Spleen (tissue), 11 donors: ENCODE results near the gene CALCB. TPM values are rescaled to one million over a fixed set of nuclear protein-coding genes. Genes with fewer than 3 reads are reported as not detected.
A peak's percentile ranks its signal among the peaks of the same experiment; 100 is the strongest.

Experiments used
- DNase-seq: peaks from one replicate; pipeline ENCODE4 v3.0.0-alpha.2; 2020
- H3K27ac ChIP-seq, 8 donors: fragments of 200-600 bp; sonication (generic) in 7 of 8; 1 replicate in 4 of 8; 2 replicates in 4 of 8; pipeline versions ENCODE4 v1.5.0 to v1.8.0; 2016 to 2021; ENCODE audit warnings: inconsistent platforms in 4 of 8, mild to moderate bottlenecking in 4 of 8, moderate library complexity in 1 of 8
- H3K27me3 ChIP-seq, 7 donors: fragments of 200-600 bp; sonication (generic) in 6 of 7; replicated peaks in 1 of 7; 1 replicate in 4 of 7; 2 replicates in 3 of 7; pipeline versions ENCODE4 v1.5.0 to v1.8.0; 2016 to 2021; ENCODE audit warnings: inconsistent platforms in 3 of 7, mild to moderate bottlenecking in 1 of 7
- H3K36me3 ChIP-seq, 6 donors: fragments of 200-600 bp; sonication (generic) in 5 of 6; 1 replicate in 4 of 6; 2 replicates in 2 of 6; pipeline versions ENCODE4 v1.5.0 to v1.8.0; 2016 to 2021; ENCODE audit warnings: inconsistent platforms in 2 of 6
- H3K4me1 ChIP-seq, 6 donors: fragments of 200-600 bp; sonication (generic) in 5 of 6; 1 replicate in 3 of 6; 2 replicates in 3 of 6; pipeline versions ENCODE4 v1.5.0 to v1.8.0; 2016 to 2021; ENCODE audit warnings: inconsistent platforms in 3 of 6
- H3K4me3 ChIP-seq, 8 donors: fragments of 200-600 bp; sonication (generic) in 7 of 8; 1 replicate in 4 of 8; 2 replicates in 4 of 8; pipeline versions ENCODE4 v1.5.0 to v1.8.0; 2016 to 2021; ENCODE audit warnings: inconsistent platforms in 4 of 8, mild to moderate bottlenecking in 4 of 8, moderate library complexity in 2 of 8
- H3K9me3 ChIP-seq, 8 donors: fragments of 200-600 bp; sonication (generic) in 7 of 8; 1 replicate in 4 of 8; 2 replicates in 4 of 8; pipeline versions ENCODE4 v1.5.0 to v1.8.0; 2016 to 2021; ENCODE audit warnings: inconsistent platforms in 4 of 8
- CTCF ChIP-seq, 11 experiments: fragments of 200-600 bp in 7 of 11; fragments of 450-650 bp in 4 of 11; sonication (generic) in 4 of 11; IDR thresholded peaks in 8 of 11; conservative IDR thresholded peaks in 3 of 11; 1 replicate in 7 of 11; 2 replicates in 4 of 11; pipeline versions ENCODE4 v1.4.0 to v1.8.0; 2016 to 2021; ENCODE audit warnings: antibody characterized with exemption in 11 of 11, inconsistent platforms in 4 of 11, mild to moderate bottlenecking in 1 of 11
- POLR2A ChIP-seq, 3 donors: fragments of 450-650 bp; IDR thresholded peaks; one replicate each; pipeline ENCODE4 v1.5.1; 2017; ENCODE audit warnings: antibody characterized with exemption in 3 of 3, mild to moderate bottlenecking in 1 of 3
- POLR2AphosphoS5 ChIP-seq, 3 donors: sonication (generic); formaldehyde crosslinking; IDR thresholded peaks; one replicate each; pipeline ENCODE4 v1.5.1; 2017; ENCODE audit warnings: antibody characterized with exemption in 3 of 3
- WGBS, 5 donors: extraction: QIAGEN DNeasy Blood & Tissue Kit in 3 of 5; methylation state at CpG; one replicate each; pipeline versions ENCODE4 v1.1.5 to v1.1.7; 2013 to 2018; 5-methylcytosine and 5-hydroxymethylcytosine counted together
- intact Hi-C: fragments of 100-400 bp; cut with DNase I; formaldehyde crosslinking; loops from one replicate; pipeline ENCODE4 v1.15.0; 2023; ENCODE audit warnings: low total_unique reads
- polyA plus RNA-seq, 3 donors: library from polyadenylated mRNA; stranded (reverse); fragments of 200-250 nt; gene quantifications; one replicate each; pipeline ENCODE4 v1.2.1, GENCODE V29; 2013
- total RNA-seq, 7 donors: library from RNA; depleted of rRNA in 3 of 7; stranded (reverse); fragments of >200 nt in 3 of 7; fragmentation: NEBNext Ultra II Directional in 4 of 7; extraction: Animal tissue kit (Norgen Biotek cat#: 25700) in 4 of 7; gene quantifications; one replicate each; pipeline versions ENCODE4 v1.1.0 to v1.2.1, GENCODE V29; 2016 to 2021
- donor health status: healthy with polysubstance abuse.
- donor health status: DM: no; HTN: no; CAD: no; lungs with moderate emphysema.
- donor health status: DM: no; HTN: no; CAD: no.
- donor health status: Bipolar disorder and iron deficiency.
- donor health status: healthy.
- donor health status: DM: no; HTN: no; CAD: no.
- donor health status: DM: yes; HTN: yes; CAD: no.

The CALCB gene
- total and polyA plus RNA-seq, 10 donors: 0.03 to 1.2 (median 0.41) TPM; not detected in 2

GRCh38 chr11:15095736-15096228 lies 22.4 kb downstream of the CALCB start:
- Histone ChIP-seq H3K27me3 (peaks cover 0 to 31% (median 2%) of the 10 kb centered on the region in 7 donors), H3K9me3 (no peaks in the 10 kb centered on the region), H3K27ac (no peak overlapping the region), H3K4me3 (no peak overlapping the region), H3K4me1 (no peaks in the 10 kb centered on the region), H3K36me3 (no peaks in the 10 kb centered on the region)
- DNase-seq: no peak
- TF ChIP-seq POLR2AphosphoS5 (IDR thresholded peaks at IDR 0.05): no peak
- no peak for TF ChIP-seq POLR2A (IDR thresholded peaks at IDR 0.05)
- TF ChIP-seq CTCF (IDR thresholded peaks at IDR 0.05 in 8 of 11, conservative IDR thresholded peaks at IDR 0.05 in 3 of 11): no peak
- intact Hi-C loops: no loop called here
- WGBS, 5 donors: 86 to 91% (median 87%) methylated on average over 2 of the region's 2 CpGs

- no peak overlapping the region for H3K27ac ChIP-seq
- TF ChIP-seq POLR2A (IDR thresholded peaks at IDR 0.05): no peak
- TF ChIP-seq CTCF (IDR thresholded peaks at IDR 0.05 in 8 of 11, conservative IDR thresholded peaks at IDR 0.05 in 3 of 11): no peak
- TF ChIP-seq POLR2AphosphoS5 (IDR thresholded peaks at IDR 0.05): no peak
- H3K36me3 ChIP-seq: no peaks in the 10 kb centered on the region
- H3K9me3 ChIP-seq: no peaks in the 10 kb centered on the region
- peaks cover 0 to 4% (median 0%) of the 10 kb centered on the region in 6 donors for H3K4me1 ChIP-seq
- DNase-seq: no peak
- H3K27me3 ChIP-seq: peaks cover 0 to 38% (median 3%) of the 10 kb centered on the region in 7 donors
- WGBS, 5 donors: 83 to 98% (median 88%) methylated on average over 3 of the region's 3 CpGs
- intact Hi-C loops: no loop called here
- H3K4me3 ChIP-seq: no peak overlapping the region
These were observed 24.0 kb downstream of the CALCB start for GRCh38 chr11:15097411-15097810.

- Histone ChIP-seq H3K4me1 (peaks cover 0 to 4% (median 0%) of the 10 kb centered on the region in 6 donors), H3K36me3 (no peaks in the 10 kb centered on the region), H3K4me3 (no peak overlapping the region), H3K27me3 (peaks cover 0 to 38% (median 3%) of the 10 kb centered on the region in 7 donors), H3K27ac (no peak overlapping the region), H3K9me3 (peaks cover 0 to 15% (median 10%) of the 10 kb centered on the region in 8 donors)
- intact Hi-C loops: no loop called here
- DNase-seq: no peak
- TF ChIP-seq POLR2A (IDR thresholded peaks at IDR 0.05) (no peak), POLR2AphosphoS5 (IDR thresholded peaks at IDR 0.05) (no peak), CTCF (IDR thresholded peaks at IDR 0.05 in 8 of 11, conservative IDR thresholded peaks at IDR 0.05 in 3 of 11) (no peak)
These were observed 25.9 kb downstream of the CALCB start for GRCh38 chr11:15099267-15099666.

- Histone ChIP-seq H3K27me3 (peaks cover 0 to 38% (median 3%) of the 10 kb centered on the region in 7 donors), H3K9me3 (peaks cover 0 to 22% (median 14%) of the 10 kb centered on the region in 8 donors), H3K27ac (no peak overlapping the region), H3K4me3 (no peak overlapping the region), H3K4me1 (peaks cover 0 to 4% (median 0%) of the 10 kb centered on the region in 6 donors), H3K36me3 (no peaks in the 10 kb centered on the region)
- DNase-seq: peak; percentile 86
- intact Hi-C loops: loop anchor here (2.0 kb wide), 1 partner anchor 108 kb away; no protein-coding TSS in a partner anchor
- TF ChIP-seq POLR2AphosphoS5 (IDR thresholded peaks at IDR 0.05) (no peak), CTCF (IDR thresholded peaks at IDR 0.05 in 8 of 11, conservative IDR thresholded peaks at IDR 0.05 in 3 of 11) (peak; percentile 68 to 94 (median 88))
- 25 to 30% (median 25%) methylated on average over 8 of the region's 8 CpGs for WGBS, 5 donors
These were observed 27.8 kb downstream of the CALCB start for GRCh38 chr11:15101072-15101709.
